Ovary (tissue), 3 donors: Measurements from ENCODE around the gene PPP2R1A.

Experiments used
- EP300 ChIP-seq: sonication (generic); formaldehyde crosslinking; IDR thresholded peaks from one replicate; pipeline ENCODE4 v1.6.1; 2017; ENCODE audit warnings: antibody characterized with exemption
- POLR2A ChIP-seq: fragments of 450-650 bp; IDR thresholded peaks from one replicate; pipeline ENCODE4 v1.6.1; 2017; ENCODE audit warnings: antibody characterized with exemption, mild to moderate bottlenecking, moderate library complexity
- TF ChIP-seq, protein P1 (sequence below), 3 donors: fragments of 450-650 bp in 2 of 3; fragments of 200-600 bp in 1 of 3; IDR thresholded peaks; one replicate each; pipeline versions ENCODE4 v1.5.1 to v1.8.0; 2016 to 2022; ENCODE audit warnings: antibody characterized with exemption in 3 of 3, mild to moderate bottlenecking in 1 of 3
- donor health status: DM: no; HTN: no; CAD: no.

DNA sequence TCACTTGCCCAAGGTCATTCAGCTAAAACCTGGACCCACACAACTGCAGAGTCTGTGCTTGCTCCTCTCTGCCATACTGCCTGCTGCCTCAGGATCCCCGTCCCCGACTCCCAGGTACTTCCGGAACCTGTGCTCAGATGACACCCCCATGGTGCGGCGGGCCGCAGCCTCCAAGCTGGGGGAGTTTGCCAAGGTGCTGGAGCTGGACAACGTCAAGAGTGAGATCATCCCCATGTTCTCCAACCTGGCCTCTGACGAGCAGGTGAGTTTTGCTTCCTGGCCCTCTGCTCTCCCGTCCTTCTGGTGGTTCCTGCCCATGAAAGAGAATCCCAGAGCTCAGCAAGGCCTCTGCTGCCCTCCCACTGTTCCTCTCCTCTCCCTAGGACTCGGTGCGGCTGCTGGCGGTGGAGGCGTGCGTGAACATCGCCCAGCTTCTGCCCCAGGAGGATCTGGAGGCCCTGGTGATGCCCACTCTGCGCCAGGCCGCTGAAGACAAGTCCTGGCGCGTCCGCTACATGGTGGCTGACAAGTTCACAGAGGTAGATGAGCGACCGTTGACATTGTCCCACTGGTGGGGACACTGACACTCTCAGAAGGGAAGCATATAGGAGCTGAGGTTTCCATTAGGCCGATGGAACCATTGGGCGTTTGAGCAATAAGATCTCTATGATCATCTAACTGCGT lies 22.9 kb downstream of the PPP2R1A start:
- TF ChIP-seq, protein P1, sequence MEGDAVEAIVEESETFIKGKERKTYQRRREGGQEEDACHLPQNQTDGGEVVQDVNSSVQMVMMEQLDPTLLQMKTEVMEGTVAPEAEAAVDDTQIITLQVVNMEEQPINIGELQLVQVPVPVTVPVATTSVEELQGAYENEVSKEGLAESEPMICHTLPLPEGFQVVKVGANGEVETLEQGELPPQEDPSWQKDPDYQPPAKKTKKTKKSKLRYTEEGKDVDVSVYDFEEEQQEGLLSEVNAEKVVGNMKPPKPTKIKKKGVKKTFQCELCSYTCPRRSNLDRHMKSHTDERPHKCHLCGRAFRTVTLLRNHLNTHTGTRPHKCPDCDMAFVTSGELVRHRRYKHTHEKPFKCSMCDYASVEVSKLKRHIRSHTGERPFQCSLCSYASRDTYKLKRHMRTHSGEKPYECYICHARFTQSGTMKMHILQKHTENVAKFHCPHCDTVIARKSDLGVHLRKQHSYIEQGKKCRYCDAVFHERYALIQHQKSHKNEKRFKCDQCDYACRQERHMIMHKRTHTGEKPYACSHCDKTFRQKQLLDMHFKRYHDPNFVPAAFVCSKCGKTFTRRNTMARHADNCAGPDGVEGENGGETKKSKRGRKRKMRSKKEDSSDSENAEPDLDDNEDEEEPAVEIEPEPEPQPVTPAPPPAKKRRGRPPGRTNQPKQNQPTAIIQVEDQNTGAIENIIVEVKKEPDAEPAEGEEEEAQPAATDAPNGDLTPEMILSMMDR (IDR thresholded peaks at IDR 0.05) = no peak
- TF ChIP-seq POLR2A (no peak), EP300 (no peak)
